Measurements from ENCODE around the gene CRABP2.

Gene CRABP2

DNA sequence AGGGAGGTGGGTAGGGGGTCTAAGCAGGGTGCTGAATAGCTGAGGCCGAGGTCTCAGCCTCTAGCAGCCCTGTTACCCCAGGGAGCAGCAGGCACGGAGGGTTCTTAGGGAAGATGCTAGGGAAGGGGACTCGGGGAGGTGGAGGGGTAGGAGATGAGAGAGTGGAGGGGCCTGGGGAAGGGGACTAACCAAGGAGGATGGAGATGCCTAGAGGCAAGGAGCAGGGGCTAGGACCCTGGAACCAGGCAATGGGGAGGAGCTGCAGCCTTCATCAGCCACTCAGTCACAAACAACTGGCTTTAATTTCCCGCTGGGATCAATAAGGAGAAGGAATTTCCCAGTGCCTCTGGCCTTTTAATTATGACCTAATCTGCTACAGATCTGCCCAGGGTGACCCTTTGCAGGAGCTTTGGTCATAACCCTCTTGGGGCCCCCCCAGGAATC is 2.9 kb upstream of the CRABP2 start:
- peak overlapping the region; percentile 23 for H3K27ac ChIP-seq (ENCODE audit: low read length)
- peaks cover 2% of the 10 kb centered on the region; the same call in 1 of the 2 replicates for H3K27me3 ChIP-seq (ENCODE audit: control insufficient read depth, insufficient read depth, low read length)
- no peaks in the 10 kb centered on the region for H3K36me3 ChIP-seq (ENCODE audit: control insufficient read depth, insufficient read depth, low read length)
- WGBS (ENCODE audit: insufficient coverage, insufficient read length), result no CpG with 5 or more reads among the region's 4 CpGs
- no peaks in the 10 kb centered on the region for H3K9me3 ChIP-seq (ENCODE audit: control insufficient read depth, insufficient read depth, low read length)
- no peak overlapping the region for H3K4me3 ChIP-seq (ENCODE audit: low read length)
- peaks cover 20% of the 10 kb centered on the region for H3K4me1 ChIP-seq (ENCODE audit: control insufficient read depth, insufficient read depth, low read length)
- no peak for DNase-seq (ENCODE audit: low read depth, low spot score)

DNA sequence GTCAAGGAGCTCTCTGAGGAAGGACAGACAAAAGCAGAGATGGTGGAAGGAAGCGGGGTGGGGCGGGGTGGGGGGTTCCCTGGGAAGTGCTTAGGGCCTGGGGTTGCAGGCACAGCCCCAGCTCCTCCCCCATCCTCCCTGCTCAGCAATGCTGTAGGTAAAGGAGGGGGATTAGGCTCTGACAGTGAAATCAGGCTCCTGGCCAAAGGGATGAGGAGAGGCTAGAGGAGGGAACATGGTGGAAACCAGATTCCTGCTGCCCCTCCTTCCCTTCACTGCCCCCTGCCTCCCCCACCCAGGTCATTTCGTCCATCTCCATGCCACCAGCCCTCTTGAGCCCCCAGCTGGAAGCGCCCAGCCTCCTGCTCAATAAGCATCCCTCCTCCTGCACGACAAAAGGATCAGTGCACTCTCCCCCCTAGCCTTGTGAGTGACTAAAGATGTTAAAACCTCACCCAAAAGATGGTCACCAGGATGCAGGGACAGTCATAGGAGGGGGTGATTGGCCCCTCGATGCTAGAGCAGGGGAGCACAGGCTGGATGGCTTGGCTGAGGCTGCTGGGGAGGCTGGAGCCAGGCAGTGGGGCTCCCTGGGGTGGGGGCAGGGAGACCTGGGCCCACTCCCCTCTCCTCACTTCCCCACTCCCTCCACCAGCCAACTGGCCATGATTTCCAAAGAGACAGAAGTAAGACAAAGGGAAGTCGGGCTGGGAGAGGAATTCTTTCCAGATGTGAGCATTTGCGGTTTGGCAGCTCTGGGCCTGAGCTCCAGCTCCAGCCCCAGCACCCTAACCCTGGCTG is 2.2 kb upstream of the CRABP2 start:
- H3K9me3 ChIP-seq (ENCODE audit: control insufficient read depth, insufficient read depth, low read length), result no peaks in the 10 kb centered on the region
- H3K27ac ChIP-seq (ENCODE audit: low read length), result peak overlapping the region; percentile 23
- DNase-seq (ENCODE audit: low read depth, low spot score), result no peak
- peak overlapping the region; percentile 3; the same call in 1 of the 2 replicates for H3K4me3 ChIP-seq (ENCODE audit: low read length)
- H3K27me3 ChIP-seq (ENCODE audit: control insufficient read depth, insufficient read depth, low read length), result peaks cover 2% of the 10 kb centered on the region; the same call in 1 of the 2 replicates
- WGBS (ENCODE audit: insufficient coverage, insufficient read length), result no CpG with 5 or more reads among the region's 8 CpGs
- H3K36me3 ChIP-seq (ENCODE audit: control insufficient read depth, insufficient read depth, low read length), result no peaks in the 10 kb centered on the region
- peaks cover 20% of the 10 kb centered on the region for H3K4me1 ChIP-seq (ENCODE audit: control insufficient read depth, insufficient read depth, low read length)

DNA sequence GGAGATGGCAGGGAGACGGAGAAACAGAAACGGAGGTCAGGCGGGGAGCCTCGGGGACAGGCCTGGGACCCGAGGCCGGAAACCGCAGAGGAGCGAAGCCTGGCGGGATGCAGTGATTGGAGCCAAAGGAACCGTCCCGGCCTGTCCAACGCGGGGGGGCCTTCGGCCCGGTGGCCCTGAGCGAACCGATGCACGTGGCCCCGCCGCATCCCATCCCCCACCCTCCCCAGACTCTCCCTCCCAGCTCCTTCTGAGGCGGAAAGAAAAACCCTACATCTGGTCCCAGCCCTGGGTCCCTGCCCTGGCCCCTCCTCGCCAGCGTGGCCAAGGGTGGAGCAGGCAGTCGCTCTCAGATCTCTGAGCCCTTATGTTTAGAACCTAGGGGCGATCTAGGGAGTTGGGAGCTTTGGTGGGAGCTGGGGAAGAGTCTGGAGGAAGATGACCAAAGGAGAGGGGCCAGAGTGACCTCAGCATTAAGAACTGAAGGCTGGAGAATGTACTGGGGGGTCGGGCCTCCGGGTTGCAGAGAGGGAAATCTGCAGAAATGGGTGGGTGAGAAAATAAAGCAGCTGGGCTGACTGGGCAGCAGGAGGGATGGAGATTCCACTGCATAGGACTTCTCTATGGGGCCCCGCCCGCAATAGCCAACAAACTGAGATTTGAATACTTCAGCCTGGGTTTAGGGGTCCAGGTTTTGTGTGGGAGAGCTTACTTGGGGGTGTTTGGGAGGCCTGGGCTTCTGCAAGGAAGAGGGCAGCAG is 1.5 kb upstream of the CRABP2 start:
- Histone ChIP-seq H3K4me1 (ENCODE audit: control insufficient read depth, insufficient read depth, low read length) (peaks cover 20% of the 10 kb centered on the region), H3K27ac (ENCODE audit: low read length) (peak overlapping the region; percentile 8), H3K4me3 (ENCODE audit: low read length) (peak overlapping the region; percentile 27; the same call in 1 of the 2 replicates), H3K9me3 (ENCODE audit: control insufficient read depth, insufficient read depth, low read length) (no peaks in the 10 kb centered on the region), H3K27me3 (ENCODE audit: control insufficient read depth, insufficient read depth, low read length) (peaks cover 2% of the 10 kb centered on the region; the same call in 1 of the 2 replicates), H3K36me3 (ENCODE audit: control insufficient read depth, insufficient read depth, low read length) (no peaks in the 10 kb centered on the region)
- no peak for DNase-seq (ENCODE audit: low read depth, low spot score)
- no CpG with 5 or more reads among the region's 29 CpGs for WGBS (ENCODE audit: insufficient coverage, insufficient read length)

DNA sequence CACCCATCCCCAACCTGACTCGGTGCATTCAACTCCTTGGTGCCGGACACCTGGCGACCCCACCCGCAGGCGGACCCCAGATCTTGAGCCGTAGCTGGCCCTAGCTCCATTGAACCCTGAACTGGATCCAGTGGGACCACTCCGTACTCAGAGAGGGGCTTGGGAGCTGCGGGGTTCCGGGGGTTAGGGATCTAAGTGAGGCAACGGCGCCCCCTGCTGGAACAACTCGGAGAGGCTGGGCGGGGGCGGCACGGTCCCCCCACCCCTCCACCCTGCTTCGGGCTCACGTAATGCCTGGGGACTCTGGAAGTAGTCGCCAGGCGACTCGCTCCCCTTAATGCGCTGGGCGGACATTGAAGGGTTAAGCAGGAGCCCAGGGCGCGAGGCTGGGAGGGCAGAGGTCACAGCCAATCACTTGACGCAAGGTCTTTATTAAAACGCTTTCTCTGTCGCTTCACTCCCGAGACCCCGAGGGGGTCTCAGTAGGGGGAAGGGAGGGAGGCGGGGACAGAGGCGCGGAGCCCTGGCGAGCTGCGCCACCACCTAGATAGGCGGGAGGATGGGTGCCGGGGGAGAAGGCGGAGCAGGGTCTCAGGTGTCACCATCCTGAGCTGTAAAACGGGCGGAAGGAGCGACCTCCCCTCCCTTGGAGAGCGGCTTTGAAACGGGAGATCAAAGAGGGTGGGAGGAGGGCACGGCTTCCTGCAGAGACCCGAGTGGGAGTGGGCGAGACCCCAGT is 704 bp upstream of the CRABP2 start:
- Histone ChIP-seq H3K27ac (ENCODE audit: low read length) (no peak overlapping the region), H3K4me3 (ENCODE audit: low read length) (peak overlapping the region; percentile 44; the same call in 1 of the 2 replicates), H3K4me1 (ENCODE audit: control insufficient read depth, insufficient read depth, low read length) (peaks cover 17% of the 10 kb centered on the region), H3K27me3 (ENCODE audit: control insufficient read depth, insufficient read depth, low read length) (peaks cover 2% of the 10 kb centered on the region; the same call in 1 of the 2 replicates), H3K9me3 (ENCODE audit: control insufficient read depth, insufficient read depth, low read length) (no peaks in the 10 kb centered on the region), H3K36me3 (ENCODE audit: control insufficient read depth, insufficient read depth, low read length) (no peaks in the 10 kb centered on the region)
- no peak for DNase-seq (ENCODE audit: low read depth, low spot score)
- WGBS (ENCODE audit: insufficient coverage, insufficient read length), result no CpG with 5 or more reads among the region's 45 CpGs

DNA sequence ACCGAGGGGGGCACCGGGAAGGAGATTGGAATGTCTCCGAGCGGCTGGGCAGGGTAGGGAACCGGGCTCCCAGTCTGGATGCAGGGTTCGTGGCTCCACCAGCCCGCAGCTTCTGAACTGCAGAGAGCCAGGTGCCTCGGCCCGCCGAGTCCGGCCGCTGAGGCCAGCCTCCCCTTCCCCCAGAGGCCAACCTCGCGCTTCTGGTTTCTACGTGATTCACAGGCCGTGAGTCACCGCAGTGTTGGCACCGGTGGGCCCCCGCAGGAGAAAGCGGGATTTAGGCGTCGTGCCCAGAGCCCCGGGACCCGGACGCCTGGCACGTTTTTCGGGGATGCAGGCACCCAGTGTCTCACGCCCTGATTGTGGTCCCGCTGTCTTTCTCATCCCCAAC is 458 bp downstream of the CRABP2 start:
- no peak for DNase-seq (ENCODE audit: low read depth, low spot score)
- peaks cover 14% of the 10 kb centered on the region for H3K4me1 ChIP-seq (ENCODE audit: control insufficient read depth, insufficient read depth, low read length)

DNA sequence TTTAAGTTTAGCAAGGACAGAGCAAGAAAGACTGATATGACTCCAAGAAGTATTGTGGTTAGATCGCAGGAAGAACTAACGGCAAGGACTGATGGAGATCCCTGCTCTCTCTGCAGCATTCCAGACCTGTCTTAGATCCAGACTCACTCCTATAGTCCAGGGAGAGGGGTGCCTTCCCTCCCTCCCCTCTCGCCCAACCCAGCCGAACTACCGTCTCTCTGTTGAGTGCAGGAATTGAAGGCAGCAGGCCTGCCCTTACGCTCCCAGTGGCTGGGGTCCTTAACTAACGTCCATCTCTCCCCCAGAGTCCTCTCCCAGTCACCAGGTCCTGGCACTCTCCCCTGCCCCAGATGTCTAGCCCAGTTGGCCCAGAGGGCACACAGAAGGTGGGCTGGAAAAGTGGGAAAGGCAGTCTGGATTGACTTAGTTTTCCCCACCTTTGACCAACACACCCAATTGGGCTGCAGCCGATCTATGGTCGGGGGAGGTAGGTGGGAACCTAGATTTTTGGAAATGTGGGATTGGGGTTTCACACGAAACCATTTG is 1.1 kb downstream of the CRABP2 start:
- H3K4me1 ChIP-seq (ENCODE audit: control insufficient read depth, insufficient read depth, low read length), result peaks cover 10% of the 10 kb centered on the region
- peak overlapping the region; percentile 44; the same call in 1 of the 2 replicates for H3K4me3 ChIP-seq (ENCODE audit: low read length)
- peaks cover 2% of the 10 kb centered on the region; the same call in 1 of the 2 replicates for H3K27me3 ChIP-seq (ENCODE audit: control insufficient read depth, insufficient read depth, low read length)
- DNase-seq (ENCODE audit: low read depth, low spot score), result no peak
- WGBS (ENCODE audit: insufficient coverage, insufficient read length), result no CpG with 5 or more reads among the region's 10 CpGs
- no peak overlapping the region for H3K27ac ChIP-seq (ENCODE audit: low read length)
- H3K9me3 ChIP-seq (ENCODE audit: control insufficient read depth, insufficient read depth, low read length), result no peaks in the 10 kb centered on the region
- H3K36me3 ChIP-seq (ENCODE audit: control insufficient read depth, insufficient read depth, low read length), result peaks cover 13% of the 10 kb centered on the region

More for the DNA sequence above, 458 bp downstream of the CRABP2 start:
- WGBS (ENCODE audit: insufficient coverage, insufficient read length), result no CpG with 5 or more reads among the region's 29 CpGs
- peak overlapping the region; percentile 44; the same call in 1 of the 2 replicates for H3K4me3 ChIP-seq (ENCODE audit: low read length)
- H3K36me3 ChIP-seq (ENCODE audit: control insufficient read depth, insufficient read depth, low read length), result peaks cover 10% of the 10 kb centered on the region; the same call in 1 of the 2 replicates
- no peaks in the 10 kb centered on the region for H3K9me3 ChIP-seq (ENCODE audit: control insufficient read depth, insufficient read depth, low read length)
- H3K27me3 ChIP-seq (ENCODE audit: control insufficient read depth, insufficient read depth, low read length), result peaks cover 2% of the 10 kb centered on the region; the same call in 1 of the 2 replicates
- H3K27ac ChIP-seq (ENCODE audit: low read length), result no peak overlapping the region

DNA sequence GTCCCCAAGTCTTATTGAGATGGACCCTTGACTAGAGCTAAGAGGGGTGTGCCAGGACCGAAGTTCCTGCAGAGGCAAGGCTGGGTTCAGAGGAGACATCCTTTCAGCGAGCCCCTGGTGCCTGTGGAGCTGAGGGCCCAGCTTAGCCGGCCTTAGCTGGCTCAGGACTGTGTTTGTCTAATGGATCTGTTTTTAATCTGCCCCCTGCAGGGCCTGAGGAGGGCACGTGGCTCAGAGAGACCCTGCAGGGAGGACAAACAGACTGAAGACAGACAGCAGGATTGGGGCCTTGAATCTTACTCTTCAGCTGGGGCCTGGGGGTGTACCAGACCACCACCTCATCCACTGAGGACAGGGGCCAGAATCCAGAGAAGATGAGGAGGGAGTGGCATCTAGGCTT is 1.6 kb downstream of the CRABP2 start:
- Histone ChIP-seq H3K9me3 (ENCODE audit: control insufficient read depth, insufficient read depth, low read length) (no peaks in the 10 kb centered on the region), H3K4me3 (ENCODE audit: low read length) (no peak overlapping the region), H3K27me3 (ENCODE audit: control insufficient read depth, insufficient read depth, low read length) (peaks cover 2% of the 10 kb centered on the region; the same call in 1 of the 2 replicates), H3K4me1 (ENCODE audit: control insufficient read depth, insufficient read depth, low read length) (peaks cover 10% of the 10 kb centered on the region), H3K36me3 (ENCODE audit: control insufficient read depth, insufficient read depth, low read length) (peaks cover 18% of the 10 kb centered on the region), H3K27ac (ENCODE audit: low read length) (no peak overlapping the region)
- WGBS (ENCODE audit: insufficient coverage, insufficient read length), result no CpG with 5 or more reads among the region's 4 CpGs
- no peak for DNase-seq (ENCODE audit: low read depth, low spot score)

DNA sequence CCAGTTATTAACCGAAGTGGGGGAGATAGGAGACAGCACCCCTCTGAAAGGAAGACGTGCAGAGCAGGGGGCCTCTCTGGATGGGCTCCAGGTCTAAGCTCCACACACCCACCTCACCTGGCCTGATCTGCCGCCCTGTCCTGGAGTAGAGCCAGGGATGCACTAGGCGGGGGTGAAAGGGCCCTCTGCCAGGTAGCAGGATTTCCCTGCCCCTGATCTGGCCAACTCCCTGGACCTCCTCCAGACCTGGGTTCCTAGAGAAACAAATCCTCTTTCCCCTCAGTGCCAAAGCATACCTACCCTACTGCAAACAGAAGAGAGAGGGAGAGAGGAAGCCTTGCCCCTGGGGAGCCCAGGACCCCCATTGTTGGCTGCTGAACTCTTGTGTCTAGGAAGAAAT is 2.0 kb downstream of the CRABP2 start:
- no peak overlapping the region for H3K27ac ChIP-seq (ENCODE audit: low read length)
- H3K9me3 ChIP-seq (ENCODE audit: control insufficient read depth, insufficient read depth, low read length), result no peaks in the 10 kb centered on the region
- no peak for DNase-seq (ENCODE audit: low read depth, low spot score)
- peaks cover 8% of the 10 kb centered on the region for H3K4me1 ChIP-seq (ENCODE audit: control insufficient read depth, insufficient read depth, low read length)
- H3K4me3 ChIP-seq (ENCODE audit: low read length), result no peak overlapping the region
- no CpG with 5 or more reads among the region's 4 CpGs for WGBS (ENCODE audit: insufficient coverage, insufficient read length)
- peaks cover 2% of the 10 kb centered on the region; the same call in 1 of the 2 replicates for H3K27me3 ChIP-seq (ENCODE audit: control insufficient read depth, insufficient read depth, low read length)
- H3K36me3 ChIP-seq (ENCODE audit: control insufficient read depth, insufficient read depth, low read length), result peaks cover 19% of the 10 kb centered on the region

DNA sequence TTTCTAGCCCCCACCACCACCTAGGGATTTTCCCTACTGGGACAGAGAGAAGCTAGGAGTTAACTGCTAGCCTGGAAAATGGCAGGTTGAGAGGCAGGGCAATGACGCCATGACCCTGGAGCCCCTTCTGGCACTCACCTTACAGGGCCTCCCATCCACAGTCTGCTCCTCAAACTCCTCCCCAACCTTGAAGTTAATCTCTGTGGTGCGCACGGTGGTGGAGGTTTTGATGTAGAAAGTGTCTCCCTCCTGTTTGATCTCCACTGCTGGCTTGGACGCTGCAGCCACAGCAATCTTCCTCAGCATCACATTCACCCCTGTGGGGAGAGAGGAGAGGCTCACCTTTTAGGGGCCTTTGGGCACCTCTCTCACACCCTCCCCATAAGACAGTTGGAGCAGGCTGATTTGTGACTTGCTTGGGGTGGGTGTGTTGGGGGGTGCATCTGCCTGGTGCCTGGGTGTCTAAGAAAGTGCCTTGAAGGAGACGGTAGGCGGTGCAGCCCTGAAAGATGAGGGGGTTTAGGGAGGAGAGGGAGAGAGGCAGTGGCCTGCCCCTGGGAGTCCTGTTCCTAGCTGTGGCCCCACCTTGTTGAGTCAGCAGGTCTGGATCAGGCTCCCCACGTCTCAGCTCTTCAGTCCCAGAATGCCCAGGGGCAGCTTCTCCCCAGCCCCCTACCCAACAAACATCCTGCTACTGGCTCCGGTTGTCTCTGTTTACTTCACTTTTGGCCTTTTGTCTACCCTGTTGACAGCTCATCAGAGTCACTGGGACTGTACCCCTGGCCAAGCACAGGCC is 4.4 kb downstream of the CRABP2 start:
- Histone ChIP-seq H3K9me3 (ENCODE audit: control insufficient read depth, insufficient read depth, low read length) (no peaks in the 10 kb centered on the region), H3K27me3 (ENCODE audit: control insufficient read depth, insufficient read depth, low read length) (peaks cover 2% of the 10 kb centered on the region; the same call in 1 of the 2 replicates), H3K36me3 (ENCODE audit: control insufficient read depth, insufficient read depth, low read length) (peaks cover 19% of the 10 kb centered on the region), H3K27ac (ENCODE audit: low read length) (no peak overlapping the region), H3K4me1 (ENCODE audit: control insufficient read depth, insufficient read depth, low read length) (peaks cover 4% of the 10 kb centered on the region; the same call in 1 of the 2 replicates), H3K4me3 (ENCODE audit: low read length) (no peak overlapping the region)
- no peak for DNase-seq (ENCODE audit: low read depth, low spot score)
- no CpG with 5 or more reads among the region's 8 CpGs for WGBS (ENCODE audit: insufficient coverage, insufficient read length)

All from iPS DF 6.9 (cell line).